ENCODE results near the gene INAFM1. TPM values are rescaled to one million over a fixed set of nuclear protein-coding genes. Genes with fewer than 3 reads are reported as not detected.

Gene INAFM1
- total and polyA plus RNA-seq, 9 of the 15 experiments (the other 6 are each of a cell fraction or from before 2014, with no cell fraction given), result 0.71 to 30.9 (median 3.1) TPM

DNA sequence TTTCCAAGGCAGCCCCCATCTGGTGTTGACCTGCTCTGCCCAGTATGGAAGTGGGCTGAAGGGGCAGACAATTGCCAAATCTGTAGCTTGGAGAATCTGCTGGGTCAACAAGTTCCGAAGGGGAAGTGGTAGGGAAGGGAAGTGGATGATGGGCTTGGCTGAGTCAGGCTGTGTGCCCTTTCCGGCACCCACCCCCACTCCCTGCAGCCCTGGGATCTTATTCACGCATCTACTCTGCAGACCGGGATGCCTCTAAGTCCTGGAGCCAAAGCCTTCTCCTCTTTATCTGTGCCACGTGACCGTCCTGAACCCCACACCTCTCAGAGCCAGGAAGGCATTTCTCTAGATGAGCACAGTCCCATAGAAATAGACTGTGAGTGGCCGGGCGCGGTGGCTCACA is 49.8 kb downstream of the INAFM1 start (continued):
- TF ChIP-seq C11orf30 (IDR thresholded peaks at IDR 0.05; ENCODE audit: low read depth) (peak; percentile 59; the same call in 1 of the 2 replicates), NFATC3 (IDR thresholded peaks at IDR 0.05) (no peak), ATF1 (CRISPR knock-in tag; IDR thresholded peaks at IDR 0.05) (no peak), ATF1 (tag; IDR thresholded peaks at IDR 0.05) (no peak), ETV6 (IDR thresholded peaks at IDR 0.05; ENCODE audit: borderline replicate concordance in 1 of 2, low read depth in 2 of 2, low read length in 1 of 2) (0 out of 4 replicates have a peak, but pooled peaks of 1 of the 2 experiments have one; percentile 28), ETV6 (CRISPR knock-in tag; IDR thresholded peaks at IDR 0.05; ENCODE audit: borderline replicate concordance) (no peak), RUNX1 (IDR thresholded peaks at IDR 0.05; ENCODE audit: low read depth) (no peak), DACH1 (IDR thresholded peaks at IDR 0.05; ENCODE audit: partially characterized antibody) (no peak), CBFA2T2 (conservative IDR thresholded peaks at IDR 0.05) (peak; percentile 19; the same call in 1 of the 2 replicates), TCF7 (IDR thresholded peaks at IDR 0.05; ENCODE audit: borderline replicate concordance) (no peak), RNF2 (IDR thresholded peaks at IDR 0.05) (no peak), RAD51 (IDR thresholded peaks at IDR 0.05; ENCODE audit: borderline replicate concordance, low read depth) (peak; percentile 79), MAFF (IDR thresholded peaks at IDR 0.05; ENCODE audit: low read length) (peak; percentile 34; the same call in 1 of the 2 replicates), CREM (IDR thresholded peaks at IDR 0.05; ENCODE audit: low read depth) (0 out of 2 replicates have a peak, but pooled peaks have one; percentile 12)
- TF ChIP-seq, protein P1, sequence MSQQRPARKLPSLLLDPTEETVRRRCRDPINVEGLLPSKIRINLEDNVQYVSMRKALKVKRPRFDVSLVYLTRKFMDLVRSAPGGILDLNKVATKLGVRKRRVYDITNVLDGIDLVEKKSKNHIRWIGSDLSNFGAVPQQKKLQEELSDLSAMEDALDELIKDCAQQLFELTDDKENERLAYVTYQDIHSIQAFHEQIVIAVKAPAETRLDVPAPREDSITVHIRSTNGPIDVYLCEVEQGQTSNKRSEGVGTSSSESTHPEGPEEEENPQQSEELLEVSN (IDR thresholded peaks at IDR 0.05; ENCODE audit: borderline replicate concordance in 1 of 2, extremely low read depth in 1 of 2, insufficient read depth in 1 of 2, insufficient read length in 1 of 2, low read depth in 1 of 2, low read length in 1 of 2, poor library complexity in 1 of 2, severe bottlenecking in 1 of 2), result peak in 1 of 2 experiments; percentile 48
- TF ChIP-seq, protein P2, sequence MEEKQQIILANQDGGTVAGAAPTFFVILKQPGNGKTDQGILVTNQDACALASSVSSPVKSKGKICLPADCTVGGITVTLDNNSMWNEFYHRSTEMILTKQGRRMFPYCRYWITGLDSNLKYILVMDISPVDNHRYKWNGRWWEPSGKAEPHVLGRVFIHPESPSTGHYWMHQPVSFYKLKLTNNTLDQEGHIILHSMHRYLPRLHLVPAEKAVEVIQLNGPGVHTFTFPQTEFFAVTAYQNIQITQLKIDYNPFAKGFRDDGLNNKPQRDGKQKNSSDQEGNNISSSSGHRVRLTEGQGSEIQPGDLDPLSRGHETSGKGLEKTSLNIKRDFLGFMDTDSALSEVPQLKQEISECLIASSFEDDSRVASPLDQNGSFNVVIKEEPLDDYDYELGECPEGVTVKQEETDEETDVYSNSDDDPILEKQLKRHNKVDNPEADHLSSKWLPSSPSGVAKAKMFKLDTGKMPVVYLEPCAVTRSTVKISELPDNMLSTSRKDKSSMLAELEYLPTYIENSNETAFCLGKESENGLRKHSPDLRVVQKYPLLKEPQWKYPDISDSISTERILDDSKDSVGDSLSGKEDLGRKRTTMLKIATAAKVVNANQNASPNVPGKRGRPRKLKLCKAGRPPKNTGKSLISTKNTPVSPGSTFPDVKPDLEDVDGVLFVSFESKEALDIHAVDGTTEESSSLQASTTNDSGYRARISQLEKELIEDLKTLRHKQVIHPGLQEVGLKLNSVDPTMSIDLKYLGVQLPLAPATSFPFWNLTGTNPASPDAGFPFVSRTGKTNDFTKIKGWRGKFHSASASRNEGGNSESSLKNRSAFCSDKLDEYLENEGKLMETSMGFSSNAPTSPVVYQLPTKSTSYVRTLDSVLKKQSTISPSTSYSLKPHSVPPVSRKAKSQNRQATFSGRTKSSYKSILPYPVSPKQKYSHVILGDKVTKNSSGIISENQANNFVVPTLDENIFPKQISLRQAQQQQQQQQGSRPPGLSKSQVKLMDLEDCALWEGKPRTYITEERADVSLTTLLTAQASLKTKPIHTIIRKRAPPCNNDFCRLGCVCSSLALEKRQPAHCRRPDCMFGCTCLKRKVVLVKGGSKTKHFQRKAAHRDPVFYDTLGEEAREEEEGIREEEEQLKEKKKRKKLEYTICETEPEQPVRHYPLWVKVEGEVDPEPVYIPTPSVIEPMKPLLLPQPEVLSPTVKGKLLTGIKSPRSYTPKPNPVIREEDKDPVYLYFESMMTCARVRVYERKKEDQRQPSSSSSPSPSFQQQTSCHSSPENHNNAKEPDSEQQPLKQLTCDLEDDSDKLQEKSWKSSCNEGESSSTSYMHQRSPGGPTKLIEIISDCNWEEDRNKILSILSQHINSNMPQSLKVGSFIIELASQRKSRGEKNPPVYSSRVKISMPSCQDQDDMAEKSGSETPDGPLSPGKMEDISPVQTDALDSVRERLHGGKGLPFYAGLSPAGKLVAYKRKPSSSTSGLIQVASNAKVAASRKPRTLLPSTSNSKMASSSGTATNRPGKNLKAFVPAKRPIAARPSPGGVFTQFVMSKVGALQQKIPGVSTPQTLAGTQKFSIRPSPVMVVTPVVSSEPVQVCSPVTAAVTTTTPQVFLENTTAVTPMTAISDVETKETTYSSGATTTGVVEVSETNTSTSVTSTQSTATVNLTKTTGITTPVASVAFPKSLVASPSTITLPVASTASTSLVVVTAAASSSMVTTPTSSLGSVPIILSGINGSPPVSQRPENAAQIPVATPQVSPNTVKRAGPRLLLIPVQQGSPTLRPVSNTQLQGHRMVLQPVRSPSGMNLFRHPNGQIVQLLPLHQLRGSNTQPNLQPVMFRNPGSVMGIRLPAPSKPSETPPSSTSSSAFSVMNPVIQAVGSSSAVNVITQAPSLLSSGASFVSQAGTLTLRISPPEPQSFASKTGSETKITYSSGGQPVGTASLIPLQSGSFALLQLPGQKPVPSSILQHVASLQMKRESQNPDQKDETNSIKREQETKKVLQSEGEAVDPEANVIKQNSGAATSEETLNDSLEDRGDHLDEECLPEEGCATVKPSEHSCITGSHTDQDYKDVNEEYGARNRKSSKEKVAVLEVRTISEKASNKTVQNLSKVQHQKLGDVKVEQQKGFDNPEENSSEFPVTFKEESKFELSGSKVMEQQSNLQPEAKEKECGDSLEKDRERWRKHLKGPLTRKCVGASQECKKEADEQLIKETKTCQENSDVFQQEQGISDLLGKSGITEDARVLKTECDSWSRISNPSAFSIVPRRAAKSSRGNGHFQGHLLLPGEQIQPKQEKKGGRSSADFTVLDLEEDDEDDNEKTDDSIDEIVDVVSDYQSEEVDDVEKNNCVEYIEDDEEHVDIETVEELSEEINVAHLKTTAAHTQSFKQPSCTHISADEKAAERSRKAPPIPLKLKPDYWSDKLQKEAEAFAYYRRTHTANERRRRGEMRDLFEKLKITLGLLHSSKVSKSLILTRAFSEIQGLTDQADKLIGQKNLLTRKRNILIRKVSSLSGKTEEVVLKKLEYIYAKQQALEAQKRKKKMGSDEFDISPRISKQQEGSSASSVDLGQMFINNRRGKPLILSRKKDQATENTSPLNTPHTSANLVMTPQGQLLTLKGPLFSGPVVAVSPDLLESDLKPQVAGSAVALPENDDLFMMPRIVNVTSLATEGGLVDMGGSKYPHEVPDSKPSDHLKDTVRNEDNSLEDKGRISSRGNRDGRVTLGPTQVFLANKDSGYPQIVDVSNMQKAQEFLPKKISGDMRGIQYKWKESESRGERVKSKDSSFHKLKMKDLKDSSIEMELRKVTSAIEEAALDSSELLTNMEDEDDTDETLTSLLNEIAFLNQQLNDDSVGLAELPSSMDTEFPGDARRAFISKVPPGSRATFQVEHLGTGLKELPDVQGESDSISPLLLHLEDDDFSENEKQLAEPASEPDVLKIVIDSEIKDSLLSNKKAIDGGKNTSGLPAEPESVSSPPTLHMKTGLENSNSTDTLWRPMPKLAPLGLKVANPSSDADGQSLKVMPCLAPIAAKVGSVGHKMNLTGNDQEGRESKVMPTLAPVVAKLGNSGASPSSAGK (IDR thresholded peaks at IDR 0.05), result peak; percentile 77
- TF ChIP-seq, protein P3, sequence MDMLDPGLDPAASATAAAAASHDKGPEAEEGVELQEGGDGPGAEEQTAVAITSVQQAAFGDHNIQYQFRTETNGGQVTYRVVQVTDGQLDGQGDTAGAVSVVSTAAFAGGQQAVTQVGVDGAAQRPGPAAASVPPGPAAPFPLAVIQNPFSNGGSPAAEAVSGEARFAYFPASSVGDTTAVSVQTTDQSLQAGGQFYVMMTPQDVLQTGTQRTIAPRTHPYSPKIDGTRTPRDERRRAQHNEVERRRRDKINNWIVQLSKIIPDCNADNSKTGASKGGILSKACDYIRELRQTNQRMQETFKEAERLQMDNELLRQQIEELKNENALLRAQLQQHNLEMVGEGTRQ (CRISPR knock-in tag; IDR thresholded peaks at IDR 0.05), result peak; percentile 81

All from K562 (cell line).